HepG2 (cell line): Measurements from ENCODE around the gene LENG1. TPM values are rescaled to one million over a fixed set of nuclear protein-coding genes. Genes with fewer than 3 reads are reported as not detected.

Experiments used
- AGO1 ChIP-seq: fragments of 200-400 bp; formaldehyde crosslinking; IDR thresholded peaks from 2 replicates; pipeline ENCODE4 v1.6.1; 2017; ENCODE audit warnings: mild to moderate bottlenecking, low read depth, low read length, moderate library complexity; ENCODE audit not compliant: poor library complexity, severe bottlenecking
- CBX5 ChIP-seq: sonication (generic); formaldehyde crosslinking; IDR thresholded peaks from 2 replicates; pipeline ENCODE4 v1.4.0; 2020; ENCODE audit warnings: missing genetic modification reagents, borderline replicate concordance
- EED ChIP-seq: sonication (generic); formaldehyde crosslinking; IDR thresholded peaks from 2 replicates; pipeline ENCODE4 v1.5.0; 2020; ENCODE audit warnings: mild to moderate bottlenecking, missing genetic modification reagents
- ETV5 ChIP-seq: IDR thresholded peaks from 2 replicates; pipeline ENCODE4 v1.6.1; 2018; ENCODE audit warnings: missing biosample characterization, missing genetic modification reagents, inconsistent platforms, borderline replicate concordance
- ETV6 ChIP-seq: sonication (generic); formaldehyde crosslinking; conservative IDR thresholded peaks from 2 replicates; pipeline ENCODE4 v1.4.0; 2020; ENCODE audit warnings: missing genetic modification reagents
- GATAD2A ChIP-seq: IDR thresholded peaks from 2 replicates; pipeline ENCODE4 v1.6.1; 2016
- HCFC1 ChIP-seq: fragments of 150-350 bp; IDR thresholded peaks from 2 replicates; pipeline ENCODE4 v1.6.1; 2014; ENCODE audit warnings: low read depth, low read length
- KDM4B ChIP-seq: sonication (generic); formaldehyde crosslinking; IDR thresholded peaks from 2 replicates; pipeline ENCODE4 v1.4.0; 2020; ENCODE audit warnings: missing genetic modification reagents
- MEIS2 ChIP-seq: sonication (generic); formaldehyde crosslinking; IDR thresholded peaks from 2 replicates; pipeline ENCODE4 v1.9.0; 2021; ENCODE audit warnings: mild to moderate bottlenecking, missing genetic modification reagents
- NR2F6 ChIP-seq, 2 experiments: IDR thresholded peaks; 2 replicates each; pipeline ENCODE4 v1.6.1; 2016; ENCODE audit warnings: antibody characterized with exemption in 1 of 2, mild to moderate bottlenecking in 1 of 2
- NRL ChIP-seq: sonication (generic); formaldehyde crosslinking; IDR thresholded peaks from 2 replicates; pipeline ENCODE4 v1.5.0; 2020; ENCODE audit warnings: missing genetic modification reagents, mild to moderate bottlenecking, moderate library complexity, borderline replicate concordance
- POLR2A ChIP-seq, 2 experiments: IDR thresholded peaks; 2 replicates each; pipeline ENCODE4 v1.6.1; 2011; ENCODE audit warnings: low read depth in 2 of 2, low read length in 2 of 2, mild to moderate bottlenecking in 1 of 2, moderate library complexity in 1 of 2; ENCODE audit not compliant: insufficient read depth in 1 of 2
- POLR2AphosphoS2 ChIP-seq: IDR thresholded peaks from 2 replicates; pipeline ENCODE4 v1.6.1; 2011; ENCODE audit warnings: low read depth, low read length, improper control_type of control experiment
- RBFOX2 ChIP-seq: fragments of 200-400 bp; formaldehyde crosslinking; IDR thresholded peaks from 2 replicates; pipeline ENCODE4 v1.6.1; 2017; ENCODE audit warnings: low read depth, mild to moderate bottlenecking, low read length
- U2AF2 ChIP-seq: fragments of 200-400 bp; formaldehyde crosslinking; IDR thresholded peaks from 2 replicates; pipeline ENCODE4 v1.6.1; 2017; ENCODE audit warnings: low read depth, mild to moderate bottlenecking, low read length
- ZFX ChIP-seq: sonication (generic); formaldehyde crosslinking; IDR thresholded peaks from 2 replicates; pipeline ENCODE4 v1.4.0; 2020; ENCODE audit warnings: mild to moderate bottlenecking, low read depth, missing genetic modification reagents, moderate library complexity
- ZHX1 ChIP-seq: sonication (generic); formaldehyde crosslinking; IDR thresholded peaks from 2 replicates; pipeline ENCODE4 v1.8.1; 2022; ENCODE audit warnings: low read depth, mild to moderate bottlenecking, missing genetic modification reagents
- ZNF24 ChIP-seq: fragments of 450-650 bp; IDR thresholded peaks from 2 replicates; pipeline ENCODE4 v1.6.1; 2017; ENCODE audit warnings: antibody characterized with exemption, mild to moderate bottlenecking
- ZNF30 ChIP-seq: sonication (generic); formaldehyde crosslinking; IDR thresholded peaks from 2 replicates; pipeline ENCODE4 v1.5.0; 2020; ENCODE audit warnings: mild to moderate bottlenecking, missing genetic modification reagents
- ZNF317 ChIP-seq: sonication (generic); formaldehyde crosslinking; IDR thresholded peaks from 2 replicates; pipeline ENCODE4 v1.5.0; 2020; ENCODE audit warnings: mild to moderate bottlenecking, missing genetic modification reagents
- ZNF337 ChIP-seq: sonication (generic); formaldehyde crosslinking; IDR thresholded peaks from 2 replicates; pipeline ENCODE4 v1.5.1; 2020; ENCODE audit warnings: missing genetic modification reagents, low read depth, mild to moderate bottlenecking, borderline replicate concordance
- ZNF451 ChIP-seq: sonication (generic); formaldehyde crosslinking; IDR thresholded peaks from 2 replicates; pipeline ENCODE4 v1.5.0; 2020; ENCODE audit warnings: mild to moderate bottlenecking, missing genetic modification reagents
- ZNF572 ChIP-seq: sonication (generic); formaldehyde crosslinking; IDR thresholded peaks from 2 replicates; pipeline ENCODE4 v1.5.1; 2020; ENCODE audit warnings: mild to moderate bottlenecking, missing genetic modification reagents
- ZNF737 ChIP-seq: sonication (generic); formaldehyde crosslinking; IDR thresholded peaks from 2 replicates; pipeline ENCODE4 v1.5.0; 2020; ENCODE audit warnings: missing genetic modification reagents, mild to moderate bottlenecking, borderline replicate concordance
- ZNF746 ChIP-seq: sonication (generic); formaldehyde crosslinking; IDR thresholded peaks from 2 replicates; pipeline ENCODE4 v1.8.0; 2022; ENCODE audit warnings: mild to moderate bottlenecking, missing genetic modification reagents
- ZSCAN21 ChIP-seq: sonication (generic); formaldehyde crosslinking; IDR thresholded peaks from 2 replicates; pipeline ENCODE4 v1.8.0; 2022; ENCODE audit warnings: mild to moderate bottlenecking, missing genetic modification reagents, moderate library complexity, borderline replicate concordance
- polyA plus RNA-seq, 8 experiments: library from polyadenylated mRNA; depleted of rRNA in 3 of 8; stranded (reverse) in 7 of 8; unstranded in 1 of 8; fragments of >200 nt; fragmentation: Illumina TruSeq in 4 of 8; extraction: Trizol in 4 of 8; gene quantifications; 2 replicates each; pipeline versions ENCODE4 v1.2.1 to v1.2.3, GENCODE V29; 2011 to 2016; ENCODE audit warnings: low read depth in 4 of 8, missing spikeins in 1 of 8, mixed read lengths in 1 of 8; ENCODE audit not compliant: insufficient read depth in 1 of 8
- total RNA-seq, 5 experiments: library from RNA; depleted of rRNA; stranded (reverse); fragments of >200 nt; fragmentation: Illumina TruSeq; extraction: Trizol; gene quantifications; 2 replicates each; pipeline ENCODE4 v1.2.3, GENCODE V29; 2016; ENCODE audit warnings: low read depth in 1 of 5

LENG1 gene
- total and polyA plus RNA-seq, 2 of the 13 experiments (the other 11 are each of a cell fraction or from before 2014, with no cell fraction given): 1.8 to 3.8 TPM

GRCh38 chr19:54137699-54138488 lies 21.6 kb downstream of the LENG1 start, which contains the start of gene CNOT3 (continued):
- TF ChIP-seq ETV5 (no peak), ZNF572 (CRISPR knock-in tag) (no peak), U2AF2 (no peak), ETV6 (CRISPR knock-in tag) (no peak), NRL (0 out of 2 replicates have a peak, but pooled peaks have one; percentile 59), ZFX (CRISPR knock-in tag) (peak; percentile 79), ZNF737 (CRISPR knock-in tag) (no peak), ZNF24 (no peak), POLR2A (IDR thresholded peaks at IDR 0.05; ENCODE audit: insufficient read depth in 1 of 2, low read depth in 2 of 2, low read length in 2 of 2) (peak; percentile 78 to 82), ZSCAN21 (no peak), EED (CRISPR knock-in tag) (peak; percentile 71; the same call in 1 of the 2 replicates), GATAD2A (CRISPR knock-in tag) (no peak), ZNF451 (CRISPR knock-in tag) (peak; percentile 67; the same call in 1 of the 2 replicates), AGO1 (no peak), CBX5 (no peak), ZHX1 (no peak), ZNF337 (CRISPR knock-in tag) (no peak), ZNF746 (CRISPR knock-in tag) (no peak; the same call in 1 of the 2 replicates), MEIS2 (CRISPR knock-in tag) (peak; percentile 46; the same call in 1 of the 2 replicates), RBFOX2 (peak; percentile 89), POLR2AphosphoS2 (no peak), ZNF30 (CRISPR knock-in tag) (no peak), ZNF317 (no peak), HCFC1 (no peak), NR2F6 (IDR thresholded peaks at IDR 0.05) (no peak), NR2F6 (CRISPR knock-in tag; IDR thresholded peaks at IDR 0.05) (no peak), KDM4B (CRISPR knock-in tag) (no peak)
